Measurements from ENCODE around the gene PCDHGB2. TPM values are rescaled to one million over a fixed set of nuclear protein-coding genes. Genes with fewer than 3 reads are reported as not detected.

PCDHGB2 gene
- polyA plus RNA-seq, 1 donor (not counting 4 experiments of a cell fraction or from before 2014, with no cell fraction given) = 0.12 TPM

DNA sequence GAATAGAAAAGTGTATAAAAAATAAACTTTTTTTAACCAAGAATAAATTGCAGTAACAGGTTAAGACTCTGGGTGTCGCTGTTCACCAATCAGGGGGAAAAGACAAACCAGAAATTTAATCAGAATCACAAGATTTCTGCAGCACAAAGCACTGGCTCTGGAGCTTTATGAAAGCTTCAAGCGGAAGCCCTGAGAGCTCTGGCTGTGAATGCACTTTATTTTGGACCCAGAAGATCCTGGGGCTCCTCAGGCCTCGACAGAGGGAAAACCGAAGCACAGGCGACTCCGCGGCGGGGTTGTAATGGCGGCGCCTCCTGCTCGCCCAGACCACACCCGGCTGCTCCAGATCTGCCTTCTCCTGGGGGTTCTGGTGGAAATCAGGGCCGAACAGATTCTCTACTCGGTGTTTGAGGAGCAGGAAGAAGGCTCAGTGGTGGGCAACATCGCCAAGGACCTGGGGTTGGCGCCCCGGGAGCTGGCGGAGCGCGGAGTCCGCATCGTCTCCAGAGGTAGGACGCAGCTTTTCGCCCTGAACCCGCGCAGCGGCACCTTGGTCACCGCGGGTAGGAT, 4.8 kb upstream of the PCDHGB2 start, which contains the start of gene PCDHGA4:
PCDHGA4 (plus strand) TSS at position 122 of the 570 bp plus-strand sequence; CDS start at position 209, 87 bp downstream.
- no peak within 1 kb of the TSS for H3K27ac ChIP-seq (ENCODE audit: control insufficient read depth, insufficient read depth, low read length)
- H2AFZ ChIP-seq (ENCODE audit: control insufficient read depth, low read length) = no peak within 1 kb of the TSS
- no peak within 1 kb of the TSS for H3K9ac ChIP-seq (ENCODE audit: control insufficient read depth, extremely low read depth, insufficient read depth, low read length)
- no peak for DNase-seq (ENCODE audit: low read depth, low spot score)
- no peaks in the 10 kb centered on the region for H3K36me3 ChIP-seq (ENCODE audit: control insufficient read depth in 2 of 2, extremely low read depth in 1 of 2, insufficient read depth in 2 of 2, low read length in 2 of 2)
- no peak for TF ChIP-seq EZH2 (IDR thresholded peaks at IDR 0.05; ENCODE audit: low read length)
- TF ChIP-seq, protein P1, sequence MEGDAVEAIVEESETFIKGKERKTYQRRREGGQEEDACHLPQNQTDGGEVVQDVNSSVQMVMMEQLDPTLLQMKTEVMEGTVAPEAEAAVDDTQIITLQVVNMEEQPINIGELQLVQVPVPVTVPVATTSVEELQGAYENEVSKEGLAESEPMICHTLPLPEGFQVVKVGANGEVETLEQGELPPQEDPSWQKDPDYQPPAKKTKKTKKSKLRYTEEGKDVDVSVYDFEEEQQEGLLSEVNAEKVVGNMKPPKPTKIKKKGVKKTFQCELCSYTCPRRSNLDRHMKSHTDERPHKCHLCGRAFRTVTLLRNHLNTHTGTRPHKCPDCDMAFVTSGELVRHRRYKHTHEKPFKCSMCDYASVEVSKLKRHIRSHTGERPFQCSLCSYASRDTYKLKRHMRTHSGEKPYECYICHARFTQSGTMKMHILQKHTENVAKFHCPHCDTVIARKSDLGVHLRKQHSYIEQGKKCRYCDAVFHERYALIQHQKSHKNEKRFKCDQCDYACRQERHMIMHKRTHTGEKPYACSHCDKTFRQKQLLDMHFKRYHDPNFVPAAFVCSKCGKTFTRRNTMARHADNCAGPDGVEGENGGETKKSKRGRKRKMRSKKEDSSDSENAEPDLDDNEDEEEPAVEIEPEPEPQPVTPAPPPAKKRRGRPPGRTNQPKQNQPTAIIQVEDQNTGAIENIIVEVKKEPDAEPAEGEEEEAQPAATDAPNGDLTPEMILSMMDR (optimal IDR thresholded peaks at IDR 0.05 in 1 of 3, IDR thresholded peaks at IDR 0.05 in 1 of 3, conservative IDR thresholded peaks at IDR 0.05 in 1 of 3; ENCODE audit: extremely low read depth in 1 of 3, insufficient read depth in 2 of 3, low read length in 3 of 3) = peak in 2 of 3 experiments; percentile 15 to 34
- no peaks in the 10 kb centered on the region for H3K79me2 ChIP-seq (ENCODE audit: control insufficient read depth, insufficient read depth, low read length)
- H3K9me3 ChIP-seq (ENCODE audit: control insufficient read depth, low read depth, low read length) = peaks cover 9% of the 10 kb centered on the region
- no peaks in the 10 kb centered on the region for H3K9me1 ChIP-seq (ENCODE audit: control insufficient read depth, extremely low read depth, insufficient read depth, low read length)
- no peak for FAIRE-seq
- no peak within 1 kb of the TSS for H3K4me2 ChIP-seq (ENCODE audit: control insufficient read depth, extremely low read depth, insufficient read depth, low read depth, low read length)
- H3K4me1 ChIP-seq (ENCODE audit: control insufficient read depth, extremely low read depth, insufficient read depth, low read length) = no peaks in the 10 kb centered on the region
- dilution Hi-C loops (cut with MboI; ENCODE audit: extremely low pct_ligation_motif_present, low sequenced_read_pairs) = no loop called here
- H3K27me3 ChIP-seq (ENCODE audit: control insufficient read depth, extremely low read depth, insufficient read depth, low read length) = peaks cover 8% of the 10 kb centered on the region
- peak within 1 kb of the TSS in 1 of 3 experiments; percentile 26 for H3K4me3 ChIP-seq (ENCODE audit: control insufficient read depth in 2 of 3, extremely low read depth in 1 of 3, insufficient read depth in 2 of 3, low read depth in 1 of 3, low read length in 3 of 3)
- H4K20me1 ChIP-seq (ENCODE audit: control insufficient read depth, extremely low read depth, insufficient read depth, low read length) = no peaks in the 10 kb centered on the region

DNA sequence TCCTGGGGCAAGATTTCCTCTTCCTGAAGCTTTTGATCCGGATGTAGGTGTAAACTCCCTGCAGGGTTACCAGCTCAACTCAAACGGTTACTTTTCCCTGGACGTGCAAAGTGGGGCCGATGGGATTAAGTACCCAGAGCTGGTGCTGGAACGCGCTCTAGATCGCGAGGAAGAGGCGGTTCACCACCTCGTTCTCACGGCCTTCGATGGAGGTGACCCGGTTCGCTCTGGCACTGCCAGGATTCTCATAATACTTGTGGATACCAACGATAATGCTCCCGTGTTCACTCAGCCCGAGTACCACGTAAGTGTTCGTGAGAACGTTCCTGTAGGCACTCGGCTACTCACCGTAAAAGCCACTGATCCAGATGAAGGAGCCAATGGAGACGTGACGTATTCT, 4.2 kb upstream of the PCDHGB2 start:
- peaks cover 12% of the 10 kb centered on the region for H3K27me3 ChIP-seq (ENCODE audit: control insufficient read depth, extremely low read depth, insufficient read depth, low read length)
- no peak overlapping the region for H3K4me3 ChIP-seq (ENCODE audit: control insufficient read depth in 2 of 3, extremely low read depth in 1 of 3, insufficient read depth in 2 of 3, low read depth in 1 of 3, low read length in 3 of 3)
- FAIRE-seq = no peak
- H3K79me2 ChIP-seq (ENCODE audit: control insufficient read depth, insufficient read depth, low read length) = no peaks in the 10 kb centered on the region
- no peaks in the 10 kb centered on the region for H4K20me1 ChIP-seq (ENCODE audit: control insufficient read depth, extremely low read depth, insufficient read depth, low read length)
- H2AFZ ChIP-seq (ENCODE audit: control insufficient read depth, low read length) = no peak overlapping the region
- no peak overlapping the region for H3K27ac ChIP-seq (ENCODE audit: control insufficient read depth, insufficient read depth, low read length)
- H3K4me2 ChIP-seq (ENCODE audit: control insufficient read depth, extremely low read depth, insufficient read depth, low read depth, low read length) = no peak overlapping the region
- no peak overlapping the region for H3K9ac ChIP-seq (ENCODE audit: control insufficient read depth, extremely low read depth, insufficient read depth, low read length)
- H3K9me3 ChIP-seq (ENCODE audit: control insufficient read depth, low read depth, low read length) = peaks cover 11% of the 10 kb centered on the region
- TF ChIP-seq, protein P1 (optimal IDR thresholded peaks at IDR 0.05 in 1 of 3, IDR thresholded peaks at IDR 0.05 in 1 of 3, conservative IDR thresholded peaks at IDR 0.05 in 1 of 3; ENCODE audit: extremely low read depth in 1 of 3, insufficient read depth in 2 of 3, low read length in 3 of 3) = no peak
- TF ChIP-seq EZH2 (IDR thresholded peaks at IDR 0.05; ENCODE audit: low read length) = no peak
- dilution Hi-C loops (cut with MboI; ENCODE audit: extremely low pct_ligation_motif_present, low sequenced_read_pairs) = no loop called here
- no peaks in the 10 kb centered on the region for H3K4me1 ChIP-seq (ENCODE audit: control insufficient read depth, extremely low read depth, insufficient read depth, low read length)
- no peaks in the 10 kb centered on the region for H3K36me3 ChIP-seq (ENCODE audit: control insufficient read depth in 2 of 2, extremely low read depth in 1 of 2, insufficient read depth in 2 of 2, low read length in 2 of 2)
- H3K9me1 ChIP-seq (ENCODE audit: control insufficient read depth, extremely low read depth, insufficient read depth, low read length) = no peaks in the 10 kb centered on the region
- no peak for DNase-seq (ENCODE audit: low read depth, low spot score)
